Progenitor cell of endocrine pancreas (in vitro differentiated cells): ENCODE results near the gene SLC6A7. TPM values are rescaled to one million over a fixed set of nuclear protein-coding genes. Genes with fewer than 3 reads are reported as not detected.

Source experiments
- DNase-seq: peaks from one replicate; pipeline ENCODE4 v3.0.0; 2021; ENCODE audit warnings: low spot score; ENCODE audit not compliant: unreplicated experiment
- H3K27ac Mint-ChIP-seq: 2 replicates; pipeline ENCODE4 v1.8.0; 2021; ENCODE audit warnings: mild to moderate bottlenecking, moderate library complexity, mixed read lengths
- H3K27me3 Mint-ChIP-seq: 2 replicates; pipeline ENCODE4 v1.8.0; 2021; ENCODE audit warnings: mixed read lengths
- H3K36me3 Mint-ChIP-seq: 2 replicates; pipeline ENCODE4 v1.8.0; 2022; ENCODE audit warnings: mixed read lengths; ENCODE audit not compliant: insufficient read depth
- H3K4me1 Mint-ChIP-seq: 2 replicates; pipeline ENCODE4 v1.8.0; 2021; ENCODE audit warnings: low read depth, mixed read lengths
- H3K4me3 Mint-ChIP-seq: 2 replicates; pipeline ENCODE4 v1.8.0; 2021; ENCODE audit warnings: low read depth, mild to moderate bottlenecking, moderate library complexity, mixed read lengths
- H3K9me3 Mint-ChIP-seq: 2 replicates; pipeline ENCODE4 v1.8.0; 2021; ENCODE audit warnings: low read depth, mixed read lengths
- CTCF ChIP-seq: fragments of 200-600 bp; sonication (generic); IDR thresholded peaks from one replicate; pipeline ENCODE4 v1.5.0; 2021; ENCODE audit warnings: antibody characterized with exemption, mild to moderate bottlenecking; ENCODE audit not compliant: unreplicated experiment
- long read RNA-seq: library from polyadenylated mRNA; unstranded; transcript quantifications from one replicate; pipeline ENCODE4 v2.0.0, GENCODE V29; 2020
- total RNA-seq: library from RNA; stranded (reverse); gene quantifications from 2 replicates; pipeline ENCODE4 v1.2.1, GENCODE V29; 2021

Gene SLC6A7
- not detected in 2 replicates for total RNA-seq
- long read RNA-seq, result 0 reads

DNA sequence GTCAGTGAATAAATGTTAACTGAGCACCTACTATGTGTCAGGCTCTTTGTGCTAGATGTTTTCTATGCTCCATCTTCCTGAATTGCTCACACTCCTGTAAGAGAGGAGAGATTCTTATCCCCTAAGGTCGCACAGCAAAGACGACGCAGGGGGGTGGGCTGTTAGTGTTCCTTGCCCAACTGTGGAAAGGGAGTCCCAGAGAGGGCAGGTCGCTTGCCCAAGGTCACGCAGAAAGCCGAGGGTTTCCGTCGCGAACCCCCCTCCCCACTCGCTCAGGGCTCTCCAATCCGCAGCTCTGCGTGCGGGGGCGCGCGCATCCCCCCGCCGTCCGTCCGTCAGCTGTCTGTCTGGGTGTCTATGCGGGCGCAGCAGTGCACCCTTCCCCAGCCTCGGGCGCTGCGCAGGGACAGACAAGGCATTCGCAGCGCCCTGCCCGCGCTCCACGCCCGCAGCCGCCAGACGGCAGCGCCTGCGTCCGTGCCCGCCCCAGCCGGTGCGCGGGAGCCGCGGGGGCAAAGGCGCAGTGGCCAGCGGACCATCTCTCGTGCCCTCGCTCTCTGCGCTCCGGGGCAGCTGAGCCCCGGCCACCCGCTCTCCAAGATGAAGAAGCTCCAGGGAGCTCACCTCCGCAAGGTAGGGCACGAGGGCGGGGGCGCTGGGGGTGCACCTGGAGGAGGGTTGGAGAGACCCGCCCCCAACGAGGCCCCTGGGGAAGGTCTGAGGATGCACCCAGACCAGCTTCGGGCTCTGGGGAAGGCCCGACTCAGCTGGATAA, at the start of gene SLC6A7:
TSS of gene SLC6A7 (plus strand) at position 335 of the 775 bp plus-strand sequence. CDS start at position 601, 266 bp downstream.
- no peak for TF ChIP-seq CTCF
- no peaks in the 10 kb centered on the region for H3K9me3 Mint-ChIP-seq
- no peak within 1 kb of the TSS for H3K4me3 Mint-ChIP-seq
- peaks cover 82% of the 10 kb centered on the region for H3K27me3 Mint-ChIP-seq
- no peak for DNase-seq
- H3K36me3 Mint-ChIP-seq, result no peaks in the 10 kb centered on the region
- H3K27ac Mint-ChIP-seq, result no peak within 1 kb of the TSS
- no peaks in the 10 kb centered on the region for H3K4me1 Mint-ChIP-seq

GRCh38 chr5:150140830-150141229, 49.0 kb upstream of the SLC6A7 start:
- Mint-ChIP-seq H3K27me3 (peaks cover 23% of the 10 kb centered on the region), H3K27ac (no peak overlapping the region), H3K9me3 (no peaks in the 10 kb centered on the region), H3K4me3 (no peak overlapping the region), H3K4me1 (peaks cover 39% of the 10 kb centered on the region), H3K36me3 (no peaks in the 10 kb centered on the region)
- TF ChIP-seq CTCF, result no peak
- no peak for DNase-seq

- no peak for DNase-seq
- TF ChIP-seq CTCF, result no peak
- H3K27me3 Mint-ChIP-seq, result peaks cover 24% of the 10 kb centered on the region
- H3K4me3 Mint-ChIP-seq, result no peak overlapping the region
- no peak overlapping the region for H3K27ac Mint-ChIP-seq
- no peaks in the 10 kb centered on the region for H3K36me3 Mint-ChIP-seq
- H3K4me1 Mint-ChIP-seq, result peaks cover 42% of the 10 kb centered on the region
- H3K9me3 Mint-ChIP-seq, result no peaks in the 10 kb centered on the region
Observed at GRCh38 chr5:150141544-150142184, 48.2 kb upstream of the SLC6A7 start.

DNA sequence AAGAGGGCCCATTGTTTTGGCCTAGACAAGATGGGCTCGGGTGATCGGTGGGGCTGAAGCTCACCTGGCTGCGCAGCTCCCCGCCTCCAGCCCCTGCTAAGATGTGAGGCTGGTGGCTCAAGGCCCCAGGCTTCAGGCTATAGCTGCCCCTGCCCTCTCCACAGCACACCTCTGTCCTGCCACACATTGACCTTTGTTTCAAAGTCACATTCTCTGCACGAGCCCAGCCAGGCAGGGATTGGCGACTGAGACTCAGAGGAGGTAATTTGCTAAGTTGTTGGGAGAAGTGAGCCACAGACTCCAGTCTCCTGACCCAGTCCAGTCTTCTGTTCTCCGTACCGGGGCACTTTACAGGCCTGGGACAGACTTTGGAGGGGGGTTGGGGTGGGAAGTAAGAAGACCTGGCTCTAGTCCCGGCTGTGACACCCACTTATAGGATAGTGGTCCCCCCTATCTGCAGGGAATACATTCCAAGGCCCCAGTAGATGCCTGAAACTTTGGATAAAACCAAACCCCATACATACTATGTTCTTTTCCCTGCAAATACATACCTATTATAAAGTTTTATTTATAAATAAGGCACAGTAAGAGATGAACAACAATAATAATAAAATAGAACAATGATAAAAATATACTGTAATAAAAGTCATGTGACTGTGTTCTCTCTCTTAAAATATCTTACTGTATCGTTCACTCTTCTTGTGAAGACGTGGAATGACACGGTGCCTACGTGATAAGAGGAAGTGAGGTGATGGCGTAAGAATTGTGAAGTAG, 47.5 kb upstream of the SLC6A7 start:
- no peak for DNase-seq
- Mint-ChIP-seq H3K9me3 (no peaks in the 10 kb centered on the region), H3K4me3 (no peak overlapping the region), H3K4me1 (peaks cover 41% of the 10 kb centered on the region), H3K36me3 (no peaks in the 10 kb centered on the region), H3K27ac (no peak overlapping the region), H3K27me3 (peaks cover 24% of the 10 kb centered on the region)
- TF ChIP-seq CTCF, result no peak

GRCh38 chr5:150142959-150143349, 46.9 kb upstream of the SLC6A7 start:
- Mint-ChIP-seq H3K27ac (no peak overlapping the region), H3K4me3 (no peak overlapping the region), H3K4me1 (peaks cover 38% of the 10 kb centered on the region)

More at GRCh38 chr5:150142959-150143349, 46.9 kb upstream of the SLC6A7 start:
- no peaks in the 10 kb centered on the region for H3K9me3 Mint-ChIP-seq
- no peaks in the 10 kb centered on the region for H3K36me3 Mint-ChIP-seq
- H3K27me3 Mint-ChIP-seq, result peaks cover 22% of the 10 kb centered on the region
- no peak for DNase-seq
- no peak for TF ChIP-seq CTCF
